ENCODE measurements around the gene INSM1. TPM values are rescaled to one million over a fixed set of nuclear protein-coding genes. Genes with fewer than 3 reads are reported as not detected.

Gene INSM1
- total and polyA plus RNA-seq, 2 of the 13 experiments (the other 11 are each of a cell fraction or from before 2014, with no cell fraction given), result not detected

DNA sequence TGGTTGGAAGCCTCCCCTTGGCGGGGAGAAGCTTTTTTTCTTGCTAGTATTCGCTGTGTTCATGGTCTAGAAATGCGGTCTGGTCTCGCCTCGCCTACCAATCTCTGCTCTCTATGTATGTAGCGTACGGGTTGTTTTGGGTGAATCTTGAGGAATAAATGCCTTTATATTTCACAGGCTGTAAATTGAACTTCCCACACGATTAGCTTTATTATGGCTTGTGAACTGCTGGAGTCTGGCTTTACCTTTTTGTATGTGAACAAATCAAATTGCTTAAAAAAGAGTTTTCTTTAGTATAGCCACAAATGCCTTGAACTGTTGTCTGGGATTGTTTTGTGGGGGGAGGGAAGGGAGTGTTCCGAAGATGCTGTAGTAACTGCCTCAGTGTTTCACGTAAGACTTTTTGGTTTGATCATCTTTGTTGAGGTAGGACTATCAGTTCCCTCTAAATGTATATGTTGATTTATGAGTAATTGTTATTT is 2.2 kb downstream of the INSM1 start:
- H2AFZ ChIP-seq (ENCODE audit: low read length), result no peak overlapping the region
- no peaks in the 10 kb centered on the region for H3K79me2 ChIP-seq (ENCODE audit: insufficient read depth, low read length)
- FAIRE-seq (no peak), DNase-seq (ENCODE audit: low spot score) (no peak), ATAC-seq (no peak)
- H3K9ac ChIP-seq (ENCODE audit: insufficient read depth, low read depth, low read length), result no peak overlapping the region
- H3K36me3 ChIP-seq (replicated peaks in 1 of 2; ENCODE audit: control insufficient read depth in 1 of 2, insufficient read depth in 2 of 2, low read length in 2 of 2), result no peaks in the 10 kb centered on the region
- no peak overlapping the region for H3K4me3 ChIP-seq (replicated peaks in 1 of 3; ENCODE audit: insufficient read depth in 1 of 3, low read depth in 2 of 3, low read length in 3 of 3)
- POLR2A ChIA-PET, result no interaction called here
- no peak overlapping the region for H3K27ac ChIP-seq (ENCODE audit: extremely low read length, insufficient read depth, low read length)
- intact Hi-C loops (cut with micrococcal nuclease; ENCODE audit: unreplicated experiment) (no loop called here), in situ Hi-C loops (cut with HindIII; ENCODE audit: extremely low pct_ligation_motif_present, low pct_unique_long_range_greater_than_20kb) (no loop called here)
- BruUV-seq (replicated peaks), result no TSS peak
- H3K27me3 ChIP-seq (ENCODE audit: control insufficient read depth in 1 of 2, insufficient read depth in 2 of 2, low read length in 2 of 2), result peaks cover 23 to 90% of the 10 kb centered on the region in 2 experiments
- CTCF ChIA-PET (ENCODE audit: low intra/inter-chr PET ratio, low total read pairs), result no interaction called here
- peaks cover 11% of the 10 kb centered on the region; the same call in 1 of the 2 replicates for H3K4me1 ChIP-seq (ENCODE audit: insufficient read depth, low read length)
- no peaks in the 10 kb centered on the region for H4K20me1 ChIP-seq (ENCODE audit: insufficient read depth, low read length)
- H3K9me3 ChIP-seq (ENCODE audit: low read length), result no peaks in the 10 kb centered on the region
- no peak overlapping the region for H3K4me2 ChIP-seq (ENCODE audit: low read depth, low read length)
- no peak for TF ChIP-seq CREB1 (IDR thresholded peaks at IDR 0.05)
- no peak for TF ChIP-seq CREB1 (CRISPR knock-in tag; IDR thresholded peaks at IDR 0.05)
- 42% methylated on average over 10 of the region's 10 CpGs for WGBS (ENCODE audit: low lambda C conversion rate)

DNA sequence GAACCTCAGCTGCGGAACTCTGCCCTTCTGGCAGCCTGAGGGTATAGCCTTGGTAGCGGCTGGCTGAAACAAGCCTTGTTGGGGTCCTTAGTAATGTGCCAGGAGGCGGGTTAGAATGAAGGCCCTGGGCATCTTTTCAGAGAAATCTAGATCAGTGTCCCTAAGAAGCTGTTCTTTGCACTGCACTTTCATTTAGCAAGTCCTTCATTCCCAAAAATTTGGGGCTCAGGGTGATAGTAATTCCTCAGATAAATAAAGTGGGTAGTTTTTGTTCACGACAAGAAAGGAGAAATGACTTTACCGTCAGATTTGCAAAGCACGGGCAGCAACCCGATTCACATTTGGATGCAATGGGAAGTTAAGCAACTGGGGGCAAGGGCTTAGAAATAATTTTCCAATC is 3.2 kb downstream of the INSM1 start:
- in situ Hi-C loops (cut with HindIII; ENCODE audit: extremely low pct_ligation_motif_present, low pct_unique_long_range_greater_than_20kb), result no loop called here
- Histone ChIP-seq H3K9me3 (ENCODE audit: low read length) (no peaks in the 10 kb centered on the region), H4K20me1 (ENCODE audit: insufficient read depth, low read length) (no peaks in the 10 kb centered on the region), H3K27me3 (ENCODE audit: control insufficient read depth in 1 of 2, insufficient read depth in 2 of 2, low read length in 2 of 2) (peaks cover 20 to 89% of the 10 kb centered on the region in 2 experiments; a peak in 4 of 5 replicates), H3K36me3 (replicated peaks in 1 of 2; ENCODE audit: control insufficient read depth in 1 of 2, insufficient read depth in 2 of 2, low read length in 2 of 2) (no peaks in the 10 kb centered on the region), H3K4me3 (replicated peaks in 1 of 3; ENCODE audit: insufficient read depth in 1 of 3, low read depth in 2 of 3, low read length in 3 of 3) (no peak overlapping the region), H3K27ac (ENCODE audit: extremely low read length, insufficient read depth, low read length) (no peak overlapping the region), H3K9ac (ENCODE audit: insufficient read depth, low read depth, low read length) (no peak overlapping the region), H2AFZ (ENCODE audit: low read length) (no peak overlapping the region), H3K79me2 (ENCODE audit: insufficient read depth, low read length) (no peaks in the 10 kb centered on the region), H3K4me2 (ENCODE audit: low read depth, low read length) (no peak overlapping the region), H3K4me1 (ENCODE audit: insufficient read depth, low read length) (peaks cover 11% of the 10 kb centered on the region; the same call in 1 of the 2 replicates)
- FAIRE-seq (no peak), DNase-seq (ENCODE audit: low spot score) (no peak), ATAC-seq (no peak)
- no peak for TF ChIP-seq AKAP8 (CRISPR knock-in tag; IDR thresholded peaks at IDR 0.05)
- peak; percentile 74; the same call in 1 of the 2 replicates for TF ChIP-seq EZH2 (conservative IDR thresholded peaks at IDR 0.05; ENCODE audit: low read depth, low read length)
- no peak for TF ChIP-seq JDP2 (CRISPR knock-in tag; IDR thresholded peaks at IDR 0.05; ENCODE audit: borderline replicate concordance)
- ChIA-PET CTCF (ENCODE audit: low intra/inter-chr PET ratio, low total read pairs) (no interaction called here), POLR2A (no interaction called here)
- intact Hi-C loops (cut with micrococcal nuclease; ENCODE audit: unreplicated experiment), result no loop called here
- BruUV-seq (replicated peaks), result no TSS peak
- 38% methylated on average over 7 of the region's 7 CpGs for WGBS (ENCODE audit: low lambda C conversion rate)

Measured in HepG2 (cell line).